ENCODE data around the gene CELF3.
"Not testable (repeated sequence)": the region's sequence is repeated elsewhere in the genome, so short reads cannot be mapped to it uniquely, and the experiment has no call there.

CELF3 gene

DNA sequence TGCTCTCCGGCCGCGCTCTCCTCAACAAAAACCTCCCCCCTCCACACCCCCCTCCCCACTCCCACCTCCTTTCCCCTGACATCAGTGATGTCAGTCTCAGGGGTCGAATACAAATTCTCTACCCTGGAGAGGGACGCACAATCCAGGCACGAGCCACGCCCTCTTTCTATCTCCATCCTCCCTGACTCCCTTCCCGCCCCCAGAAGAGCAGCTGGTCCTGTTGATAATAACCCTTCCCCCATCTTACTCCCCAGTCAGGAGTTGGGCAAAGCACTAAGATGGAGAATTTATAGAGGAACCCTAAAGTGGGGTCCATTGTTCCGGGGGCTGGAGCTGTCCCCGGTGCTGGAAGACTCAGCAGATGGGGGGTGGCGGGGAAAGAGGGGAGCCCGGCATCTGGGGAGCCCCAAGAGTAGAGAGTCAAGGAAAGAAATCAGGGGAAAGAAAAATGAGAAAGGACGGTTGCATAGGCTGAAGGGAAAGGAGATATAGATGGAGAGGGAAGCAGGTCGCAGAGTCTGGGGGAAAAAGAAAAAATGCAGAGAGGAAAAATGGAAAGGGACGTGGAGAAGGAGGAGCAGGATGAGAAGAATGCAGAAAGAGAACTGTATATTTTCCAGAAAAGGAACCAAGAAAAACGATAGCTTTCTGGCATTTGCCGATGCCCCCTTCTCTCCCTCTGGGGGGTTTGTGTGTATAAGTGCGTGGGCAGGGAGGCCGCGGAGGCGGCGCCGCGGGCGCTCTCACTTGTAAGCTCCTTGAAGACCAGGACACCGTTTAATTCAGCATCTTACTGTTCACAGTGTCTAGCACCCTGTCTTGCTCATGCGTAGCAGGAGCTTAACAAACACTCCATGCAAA lies at the start of gene CELF3:
Gene CELF3, minus strand, starts transcription at position 33 of the 861 bp plus-strand sequence. CDS start 783 bp downstream, outside the sequence.
- DNase-seq (ENCODE audit: low read depth): no peak

DNA sequence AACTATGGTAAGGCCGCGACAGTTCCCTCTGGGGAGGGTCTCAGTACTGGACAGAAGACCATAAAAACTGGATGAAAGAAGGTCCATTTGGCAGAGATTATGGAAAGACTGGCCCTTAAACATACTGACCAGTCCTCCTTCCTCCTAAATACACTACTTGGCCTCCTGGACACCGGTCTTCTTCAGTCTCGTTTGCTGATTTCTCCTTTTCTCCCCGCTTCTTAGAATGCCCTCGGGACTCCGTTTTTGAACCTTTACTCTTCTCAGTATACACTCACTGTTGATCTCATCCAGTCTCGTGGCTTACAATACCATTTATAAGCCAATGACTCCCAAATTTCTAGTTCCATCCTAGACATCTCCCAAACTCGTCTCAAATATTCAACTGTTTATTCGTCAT lies 47.4 kb upstream of the CELF3 start:
- DNase-seq (ENCODE audit: low read depth): no peak

DNA sequence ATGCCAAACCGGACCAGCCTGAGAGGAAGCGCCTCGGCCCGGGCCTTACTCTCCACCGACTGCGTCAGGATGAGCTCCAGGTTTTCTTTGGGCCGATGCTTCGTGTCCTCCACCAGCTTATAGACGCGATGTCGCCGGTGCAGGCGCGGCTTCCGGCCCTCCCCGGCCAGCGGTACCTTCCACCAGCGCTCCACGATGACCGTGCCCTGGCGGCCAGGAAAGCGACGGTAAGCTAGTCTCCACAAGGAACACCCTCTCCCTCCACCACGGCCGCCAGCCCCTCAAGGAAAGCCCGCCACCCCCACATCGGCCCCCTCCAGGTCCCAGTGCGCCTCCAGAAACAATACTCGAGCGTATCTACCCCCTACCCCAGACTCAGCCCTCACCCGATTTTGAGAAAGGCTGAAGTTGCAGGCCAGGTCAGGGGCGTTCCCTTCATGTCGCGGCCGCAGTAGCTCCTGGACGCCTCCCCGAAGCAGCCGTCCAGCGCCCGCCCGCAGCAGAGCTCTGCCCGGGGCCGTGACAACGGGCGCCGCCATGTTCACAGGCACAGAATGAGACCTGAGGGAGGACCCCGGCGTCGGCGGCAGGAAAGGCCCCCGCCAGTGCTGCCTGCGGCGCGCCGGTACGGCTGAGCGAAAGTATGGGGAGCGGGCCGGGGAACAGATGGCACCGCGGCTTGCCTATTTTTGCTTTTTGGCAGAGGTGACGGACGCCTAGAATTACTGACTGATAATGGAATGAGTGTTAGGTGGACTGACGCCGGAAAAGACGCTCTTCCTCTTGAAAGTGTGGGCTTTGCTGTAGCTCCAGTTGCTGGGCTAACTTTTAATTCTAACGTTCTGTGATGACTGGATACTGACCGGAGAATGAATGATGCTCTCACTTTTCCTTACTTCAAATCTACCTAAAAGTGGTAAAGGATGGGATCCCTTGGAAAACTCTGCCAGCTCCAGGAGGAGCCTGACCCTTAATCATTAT lies 46.6 kb upstream of the CELF3 start, which contains the start of gene MRPL9:
Gene MRPL9, minus strand, starts transcription at position 556 of the 981 bp plus-strand sequence. Its CDS starts 17 bp downstream, at position 539.
- peak; percentile 76 for DNase-seq (ENCODE audit: low read depth)

DNA sequence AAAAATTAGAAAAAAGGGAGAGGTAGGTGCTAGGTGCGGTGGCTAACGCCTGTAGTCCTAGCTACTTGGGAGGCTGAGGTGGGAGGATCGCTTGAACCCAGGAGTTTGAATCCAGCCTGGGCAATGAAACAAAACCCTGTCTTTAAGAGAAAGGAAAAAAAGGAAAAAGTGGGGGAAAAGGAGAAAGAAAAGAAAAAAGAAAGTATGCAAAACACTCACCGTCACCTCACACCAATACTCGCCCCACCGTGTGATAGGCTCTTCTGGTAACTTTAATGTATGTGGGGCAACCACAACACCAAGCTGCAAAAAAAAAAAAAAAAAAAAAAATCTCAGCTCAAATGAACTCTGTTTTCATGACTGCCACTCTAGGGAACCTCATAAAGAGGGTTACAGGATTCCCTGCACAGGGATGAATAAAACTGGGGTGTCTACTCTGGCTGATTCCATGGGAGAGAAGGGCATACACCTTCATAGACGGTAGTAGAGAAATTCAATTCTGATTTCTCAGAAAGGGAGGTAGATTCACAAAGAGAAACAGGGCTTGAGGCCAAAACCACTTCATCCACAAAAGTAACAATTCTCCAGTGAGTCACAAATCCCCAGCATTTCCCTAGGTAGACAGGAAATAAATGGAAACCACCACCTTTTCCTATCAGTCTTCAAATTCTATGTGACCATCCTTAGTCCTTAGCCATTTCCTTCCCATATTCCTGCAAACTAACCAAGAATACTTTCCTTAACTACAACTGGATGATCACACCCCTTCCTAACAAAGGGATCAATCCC lies 44.2 kb upstream of the CELF3 start:
- no peak for DNase-seq (ENCODE audit: low read depth)

DNA sequence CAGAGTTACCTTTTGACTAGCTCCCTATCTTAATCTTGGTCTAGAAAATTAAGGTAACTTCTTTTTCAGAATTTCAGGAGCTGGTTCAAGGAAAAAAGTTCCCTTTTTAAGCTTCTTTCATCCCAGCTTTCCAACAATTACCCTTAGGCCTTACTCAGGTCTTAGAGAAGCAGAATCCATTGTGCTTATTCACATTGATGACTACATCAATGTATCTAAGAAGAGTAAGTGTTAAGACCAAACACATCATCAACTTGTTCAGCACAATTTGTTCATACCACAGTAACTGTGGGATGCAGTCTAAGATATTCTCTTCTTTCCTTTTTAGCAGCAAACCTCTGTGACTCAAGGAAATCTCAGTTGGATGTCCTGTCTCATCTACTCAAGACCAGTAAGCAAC lies 42.6 kb upstream of the CELF3 start:
- no peak for DNase-seq (ENCODE audit: low read depth)

DNA sequence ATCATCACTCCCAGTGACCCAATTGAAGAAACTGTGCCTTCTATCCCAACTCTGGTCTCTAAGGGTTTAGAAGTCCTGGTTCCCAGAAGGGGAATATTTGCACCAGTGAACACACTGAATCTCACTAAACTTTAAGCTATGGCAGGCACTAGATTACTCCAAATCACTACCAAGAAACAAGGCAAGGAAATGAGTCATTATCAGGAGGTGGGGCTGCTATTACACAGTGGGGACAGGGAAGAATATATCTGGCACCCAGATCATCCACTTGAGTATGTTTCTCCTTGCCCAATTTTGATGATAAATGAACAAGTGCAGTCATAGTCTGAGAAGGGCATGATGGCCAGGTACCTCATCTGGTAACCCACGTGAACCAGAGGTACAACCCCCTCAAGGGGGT lies 39.7 kb upstream of the CELF3 start:
- no peak for DNase-seq (ENCODE audit: low read depth)

DNA sequence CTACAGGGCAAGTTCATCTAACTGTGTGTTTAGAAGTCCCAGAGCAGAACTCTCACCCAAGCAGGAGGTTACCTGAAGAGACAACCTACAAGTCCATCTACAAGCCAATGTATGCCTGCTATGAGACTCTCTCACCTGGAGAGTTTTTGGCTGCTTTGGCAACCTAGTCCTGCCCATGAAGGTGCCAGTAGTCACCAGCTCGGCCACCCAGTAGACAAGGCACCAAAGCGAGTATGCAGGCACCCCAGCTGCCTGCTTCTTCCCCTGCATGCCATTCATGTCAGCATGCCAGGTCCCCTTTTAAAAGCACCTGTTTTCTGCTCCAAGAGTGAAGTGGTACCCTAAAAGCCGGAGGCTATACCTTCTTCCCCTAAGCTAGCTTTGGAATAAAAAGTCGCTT lies 24.9 kb upstream of the CELF3 start:
- DNase-seq (ENCODE audit: low read depth): no peak

DNA sequence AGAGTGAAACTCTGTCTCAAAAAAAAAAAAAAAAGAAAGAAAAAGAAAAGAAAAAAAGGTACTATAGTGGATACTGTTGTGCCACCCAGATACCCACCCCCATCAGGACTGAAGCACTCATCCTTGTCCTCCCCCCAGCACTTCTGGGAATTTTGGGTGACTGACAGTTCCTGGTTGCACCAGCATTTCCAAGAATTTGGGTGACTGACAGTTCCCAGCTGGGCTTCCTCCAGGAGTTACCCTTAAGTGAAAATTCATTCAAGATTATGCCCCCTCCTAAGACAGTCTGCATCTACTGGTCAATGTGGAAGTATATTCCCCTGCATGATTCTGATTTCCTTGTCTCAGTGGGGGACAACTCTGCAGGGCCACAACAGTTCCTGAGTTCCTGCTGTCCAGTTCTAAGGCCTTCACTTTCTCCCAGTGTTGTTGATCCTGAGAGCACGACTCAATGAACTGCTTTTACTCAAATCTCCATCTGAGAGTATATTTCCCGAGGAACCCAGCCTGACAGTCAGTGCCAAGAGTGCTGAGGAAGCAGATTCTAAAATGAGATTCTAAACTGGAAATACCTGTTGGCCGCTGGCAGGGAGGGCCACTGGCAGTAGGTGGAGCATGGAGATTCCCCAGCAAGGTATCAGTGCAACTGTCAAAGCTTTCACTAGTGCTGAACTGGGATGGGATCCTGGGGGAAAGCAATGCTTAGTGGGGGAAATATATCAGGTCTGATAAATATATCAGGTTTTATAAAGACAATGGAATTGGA lies 23.2 kb upstream of the CELF3 start:
- DNase-seq (ENCODE audit: low read depth): no peak

DNA sequence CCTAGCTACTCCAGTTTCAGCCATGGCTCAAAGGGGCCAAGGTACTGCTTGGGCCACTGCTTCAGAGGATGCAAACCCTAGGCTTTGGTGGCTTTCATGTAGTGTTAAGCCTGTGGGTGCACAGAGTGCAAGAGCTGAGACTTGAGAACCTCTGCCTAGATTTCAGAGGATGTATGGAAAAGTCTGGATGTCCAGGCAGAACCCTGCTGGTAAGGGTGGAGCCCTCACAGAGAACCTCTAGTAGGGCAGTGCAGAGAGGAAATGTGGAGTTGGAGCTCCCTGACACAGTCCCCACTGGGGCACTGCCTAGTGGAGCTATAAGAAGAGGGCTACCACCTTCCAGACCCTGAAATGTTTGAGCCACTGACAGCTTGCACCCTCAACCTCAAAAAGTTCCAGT lies 20.9 kb upstream of the CELF3 start:
- DNase-seq (ENCODE audit: low read depth): no peak

DNA sequence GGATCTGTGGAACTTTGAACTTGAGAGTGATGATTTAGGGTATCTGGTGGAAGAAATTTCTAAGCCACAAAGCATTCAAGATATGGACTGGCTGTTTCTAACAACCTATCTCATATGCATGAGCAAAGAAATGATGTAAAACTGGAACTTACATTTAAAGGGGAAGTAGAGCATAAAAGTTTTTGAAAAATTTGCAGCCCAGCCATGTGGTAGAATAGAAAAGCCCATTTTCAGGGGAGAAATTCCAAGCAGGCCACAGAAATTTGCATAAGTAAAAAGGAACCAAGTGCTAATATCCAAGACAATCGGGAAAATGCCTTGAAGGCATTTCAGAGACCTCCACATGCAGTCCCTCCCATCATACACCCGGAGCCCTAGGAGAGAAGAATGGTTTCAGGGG lies 20.4 kb upstream of the CELF3 start:
- no peak for DNase-seq (ENCODE audit: low read depth)

DNA sequence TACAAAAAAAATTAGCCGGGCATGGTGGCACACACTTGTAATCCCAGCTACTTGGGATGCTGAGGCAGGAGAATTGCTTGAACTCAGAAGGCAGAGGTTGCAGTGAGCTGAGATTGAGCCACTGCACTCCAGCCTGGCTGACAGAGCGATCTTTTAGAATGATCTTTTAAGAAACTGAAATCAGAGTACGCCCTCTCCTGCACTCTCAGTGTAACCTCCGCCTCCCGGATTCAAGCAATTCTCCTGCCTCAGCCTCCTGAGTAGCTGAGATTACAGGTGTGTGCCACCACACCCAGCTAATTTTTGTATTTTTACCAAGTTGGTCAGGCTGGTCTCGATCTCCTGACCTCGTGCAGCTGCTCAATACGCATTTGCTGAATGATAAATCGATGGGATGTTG lies 17.4 kb upstream of the CELF3 start:
- DNase-seq (ENCODE audit: low read depth): not testable (repeated sequence)

DNA sequence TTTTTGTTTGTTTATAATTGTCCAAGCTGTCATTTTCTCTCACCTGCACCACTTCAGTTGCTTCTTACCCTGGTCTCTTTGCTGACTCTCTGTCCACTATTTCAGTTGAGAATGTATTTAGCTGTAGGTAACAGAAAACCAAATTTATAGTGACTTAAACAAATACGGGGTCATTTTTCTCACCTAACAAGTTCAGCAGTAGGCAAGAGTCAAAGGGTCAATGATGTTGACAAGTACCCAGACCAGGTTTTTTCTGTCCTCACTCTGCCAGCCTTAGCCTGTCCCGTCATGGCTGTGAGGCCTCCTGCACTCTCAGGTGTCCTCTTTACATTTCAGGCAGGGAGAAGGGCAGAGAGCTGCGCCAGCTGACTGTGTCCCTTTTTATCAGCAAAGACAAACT lies 16.5 kb upstream of the CELF3 start:
- DNase-seq (ENCODE audit: low read depth): no peak

DNA sequence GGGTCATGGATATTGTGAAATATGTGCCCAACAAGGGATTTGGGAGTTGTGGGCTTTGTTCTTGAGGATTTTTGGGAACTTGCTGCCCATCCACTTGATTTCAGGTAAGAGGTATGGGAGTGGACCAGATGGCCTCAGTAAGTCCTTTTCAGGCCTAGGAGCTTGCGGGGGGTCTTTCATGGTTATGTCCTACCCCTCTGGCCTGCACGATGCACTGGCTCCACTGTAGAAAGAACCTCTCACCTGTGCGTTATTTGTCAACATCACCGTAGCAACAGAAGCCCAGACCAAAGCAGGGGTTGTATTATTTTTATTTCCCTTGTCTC lies 13.3 kb upstream of the CELF3 start:
- DNase-seq (ENCODE audit: low read depth): no peak

DNA sequence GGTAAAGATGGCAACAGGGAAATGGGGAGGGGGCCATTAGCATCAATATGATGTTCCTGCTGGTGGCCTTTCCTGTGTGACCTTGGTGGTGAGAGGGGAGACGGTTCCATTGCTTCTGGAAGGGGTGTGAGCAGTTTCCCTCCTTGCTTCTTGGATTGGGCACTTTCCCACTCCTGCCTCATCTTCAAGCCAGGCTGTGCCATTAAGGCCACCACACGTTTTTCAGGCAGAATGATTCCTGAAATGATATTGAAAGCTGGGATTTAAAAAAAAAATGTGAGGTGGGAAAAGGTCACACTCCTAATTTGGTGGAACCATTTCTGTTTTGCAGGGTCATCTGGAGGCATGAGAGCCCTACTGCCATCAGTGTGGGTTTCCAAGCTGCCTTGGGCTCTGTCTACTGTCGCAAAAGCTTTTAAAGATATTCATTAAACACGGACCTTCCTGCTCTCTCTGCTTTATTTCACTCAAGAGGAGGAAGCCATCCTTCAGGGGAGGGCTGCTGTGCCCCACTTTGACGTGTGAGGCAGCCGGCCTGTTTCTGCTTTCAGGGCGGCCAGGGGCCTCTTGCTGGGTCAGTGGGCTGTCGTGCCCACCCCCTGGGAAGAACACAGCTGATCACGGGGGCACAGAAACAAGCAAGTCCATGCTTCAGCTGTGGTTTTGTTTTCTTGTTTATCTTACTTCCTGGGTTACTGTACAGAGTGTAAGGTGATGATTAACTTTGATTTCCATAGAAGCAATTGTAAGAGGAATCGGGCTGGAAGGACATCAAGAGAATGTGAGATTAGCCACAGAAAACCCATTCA lies 12.8 kb upstream of the CELF3 start:
- DNase-seq (ENCODE audit: low read depth): no peak

DNA sequence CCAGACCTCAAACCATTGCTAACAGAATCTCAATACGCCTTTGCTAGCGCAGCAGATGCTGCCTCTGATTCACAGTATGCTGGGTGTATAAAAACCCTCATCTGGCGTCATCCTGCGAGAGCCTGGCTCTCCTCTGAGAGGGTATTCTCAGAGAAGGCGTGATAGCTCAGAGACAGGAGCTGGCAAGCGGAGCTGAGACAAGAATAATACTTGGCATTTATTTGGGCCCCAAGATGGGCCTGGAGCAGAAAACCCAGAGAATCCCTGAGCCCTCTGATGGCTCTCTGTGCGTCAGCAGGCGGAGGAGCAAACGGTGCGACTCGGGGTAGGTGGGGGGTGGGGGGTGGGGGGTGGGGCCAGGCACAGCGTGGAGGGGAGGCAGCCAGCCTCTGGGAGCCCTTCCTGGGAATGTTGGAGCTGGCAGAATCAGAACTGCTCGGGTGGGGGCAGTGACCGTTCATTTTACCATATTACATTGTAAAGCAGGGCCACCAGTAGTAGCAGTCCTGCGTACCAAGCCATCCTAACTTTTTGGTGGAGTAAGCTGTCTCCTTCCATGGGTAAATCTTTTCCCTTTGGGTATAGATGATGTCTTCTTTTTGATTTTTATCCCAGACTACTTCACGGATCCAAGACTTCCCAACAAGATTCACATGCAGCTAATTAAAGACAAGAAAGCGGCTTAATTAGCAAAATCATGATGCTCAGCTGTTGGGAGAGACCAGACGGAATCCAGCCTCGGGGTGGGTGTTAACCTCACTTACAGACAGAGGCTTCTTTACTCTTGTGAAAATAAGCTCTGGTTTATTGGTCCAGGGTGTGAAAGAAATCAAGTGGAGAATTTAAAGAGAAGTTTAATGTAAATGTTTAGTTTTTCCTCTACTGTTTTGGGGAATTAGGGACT lies 11.8 kb upstream of the CELF3 start:
- DNase-seq (ENCODE audit: low read depth): no peak

DNA sequence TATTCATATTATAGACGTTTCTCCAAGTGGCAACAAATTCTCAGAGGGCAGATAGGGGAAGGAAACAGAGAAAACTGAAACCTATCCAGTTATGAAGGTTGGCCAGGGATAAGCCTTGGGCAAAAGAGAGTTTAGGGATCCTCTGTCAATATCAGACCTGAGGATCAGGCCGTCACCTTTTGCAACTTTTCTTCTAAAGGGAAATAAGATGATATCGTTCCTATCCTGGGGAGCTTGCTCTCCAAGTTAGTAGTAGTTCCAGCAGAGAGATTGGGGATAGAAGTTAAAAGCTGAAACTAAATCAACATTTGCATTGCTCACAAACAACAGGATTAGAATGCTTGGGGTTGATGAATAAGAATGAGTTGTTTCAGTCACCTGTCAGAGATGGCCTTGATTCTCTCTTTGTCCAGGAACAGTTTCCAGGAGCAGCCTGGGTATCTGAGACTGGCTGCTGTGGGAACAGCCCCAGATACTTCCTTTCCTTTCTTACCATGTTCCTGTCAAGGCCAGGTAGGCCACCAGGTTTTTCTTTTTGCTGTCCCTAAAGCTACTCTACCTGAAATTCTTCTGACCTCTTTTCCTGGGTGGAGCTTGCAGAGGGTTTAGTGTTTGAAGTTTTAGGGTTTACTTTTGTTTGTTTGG lies 7.2 kb upstream of the CELF3 start:
- no peak for DNase-seq (ENCODE audit: low read depth)

DNA sequence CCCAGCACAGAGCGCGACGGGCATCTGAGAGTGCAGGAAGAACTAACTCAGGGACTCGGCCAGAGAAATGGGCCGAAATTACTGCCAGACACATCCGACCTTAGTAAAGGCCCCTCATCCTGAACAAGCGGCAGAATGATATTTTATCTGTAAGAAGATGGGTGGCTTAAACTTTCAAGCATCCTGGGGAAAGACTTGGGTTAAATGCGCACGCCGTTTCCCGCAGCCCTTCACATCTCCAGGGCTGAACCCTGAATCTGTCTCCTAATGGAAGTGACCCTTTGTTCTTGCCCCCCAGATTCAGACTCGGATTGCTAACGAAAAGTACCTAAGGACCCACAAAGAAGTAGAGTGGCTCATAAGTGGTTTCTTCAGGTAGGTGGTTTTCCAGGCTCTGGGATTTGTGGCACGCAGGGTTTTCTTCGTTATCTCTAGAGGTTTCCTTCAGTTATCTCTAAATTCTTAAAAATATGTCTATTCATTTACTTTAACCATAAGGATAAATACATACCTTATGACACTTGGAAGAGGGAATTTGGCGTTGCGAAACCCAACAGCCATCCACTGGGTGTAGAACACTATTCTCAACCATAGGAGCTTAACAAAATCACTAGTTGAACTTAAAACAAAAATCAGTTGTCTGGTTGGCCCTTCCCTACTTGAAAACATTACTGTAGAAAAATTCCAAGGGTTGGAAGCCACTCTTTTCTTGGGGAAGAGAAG lies 5.3 kb upstream of the CELF3 start:
- DNase-seq (ENCODE audit: low read depth): no peak

All from stimulated activated CD8-positive, alpha-beta memory T cell treated with anti-CD3 and anti-CD28 coated beads, Interleukin-12 subunit alpha, Interleukin-12 subunit beta, amount 100 ng/mL, for 1 hour (primary cell).